Loucy (cell line): ENCODE data around the gene MAGEC3.

Experiments
- EZH2phosphoT487 ChIP-seq: fragments of 200-600 bp; IDR thresholded peaks from 2 replicates; pipeline ENCODE4 v1.6.1; 2018; ENCODE audit warnings: antibody characterized with exemption, mild to moderate bottlenecking, moderate library complexity, borderline replicate concordance
- TF ChIP-seq, protein P1 (sequence below): fragments of 200-600 bp; sonication (generic); conservative IDR thresholded peaks from 2 replicates; pipeline ENCODE4 v1.5.1; 2014; ENCODE audit warnings: mild to moderate bottlenecking, antibody characterized with exemption, low read length

DNA sequence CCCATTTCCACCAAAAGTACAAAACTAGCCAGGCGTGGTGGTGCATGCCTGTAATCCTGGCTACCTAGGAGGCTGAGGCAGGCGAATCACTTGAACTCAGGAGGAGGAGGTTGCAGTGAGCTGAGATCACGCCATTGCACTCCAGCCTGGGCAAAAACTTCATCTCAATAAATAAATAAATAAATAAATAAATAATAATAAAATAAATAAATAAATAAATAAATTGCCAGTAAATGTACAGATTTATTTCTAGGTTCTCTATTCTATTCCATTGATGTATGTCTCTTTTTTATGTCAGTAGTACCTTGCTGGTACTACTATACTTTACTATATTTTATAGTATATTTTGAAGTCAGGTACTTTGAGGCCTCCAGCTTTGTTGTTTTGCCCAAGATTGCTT, 109.2 kb downstream of the MAGEC3 start:
- TF ChIP-seq, protein P1, sequence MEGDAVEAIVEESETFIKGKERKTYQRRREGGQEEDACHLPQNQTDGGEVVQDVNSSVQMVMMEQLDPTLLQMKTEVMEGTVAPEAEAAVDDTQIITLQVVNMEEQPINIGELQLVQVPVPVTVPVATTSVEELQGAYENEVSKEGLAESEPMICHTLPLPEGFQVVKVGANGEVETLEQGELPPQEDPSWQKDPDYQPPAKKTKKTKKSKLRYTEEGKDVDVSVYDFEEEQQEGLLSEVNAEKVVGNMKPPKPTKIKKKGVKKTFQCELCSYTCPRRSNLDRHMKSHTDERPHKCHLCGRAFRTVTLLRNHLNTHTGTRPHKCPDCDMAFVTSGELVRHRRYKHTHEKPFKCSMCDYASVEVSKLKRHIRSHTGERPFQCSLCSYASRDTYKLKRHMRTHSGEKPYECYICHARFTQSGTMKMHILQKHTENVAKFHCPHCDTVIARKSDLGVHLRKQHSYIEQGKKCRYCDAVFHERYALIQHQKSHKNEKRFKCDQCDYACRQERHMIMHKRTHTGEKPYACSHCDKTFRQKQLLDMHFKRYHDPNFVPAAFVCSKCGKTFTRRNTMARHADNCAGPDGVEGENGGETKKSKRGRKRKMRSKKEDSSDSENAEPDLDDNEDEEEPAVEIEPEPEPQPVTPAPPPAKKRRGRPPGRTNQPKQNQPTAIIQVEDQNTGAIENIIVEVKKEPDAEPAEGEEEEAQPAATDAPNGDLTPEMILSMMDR = no peak
- no peak for TF ChIP-seq EZH2phosphoT487
